NCI-H526 treated with DMSO at 0.1 percent for 48 hours (cell line): ENCODE results near the gene ACBD3.

ENCODE experiments used
- DNase-seq: peaks from one replicate; lab custom pipeline; 2025; lab: John Stamatoyannopoulos, UW

ACBD3 gene

GRCh38 chr1:226134170-226135058 lies 52.1 kb downstream of the ACBD3 start:
- DNase-seq: no peak

GRCh38 chr1:226133504-226134123 lies 52.9 kb downstream of the ACBD3 start:
- no peak for DNase-seq

GRCh38 chr1:226132728-226133503 lies 53.6 kb downstream of the ACBD3 start:
- DNase-seq: no peak

GRCh38 chr1:226131639-226132038 lies 54.9 kb downstream of the ACBD3 start:
- no peak for DNase-seq

- DNase-seq: no peak
Measured at GRCh38 chr1:226129230-226129629, 57.3 kb downstream of the ACBD3 start.

- no peak for DNase-seq
Measured at GRCh38 chr1:226128487-226129075, 58.0 kb downstream of the ACBD3 start.

GRCh38 chr1:226126824-226127569 lies 59.5 kb downstream of the ACBD3 start:
- DNase-seq: peak; percentile 30

- DNase-seq: no peak
Measured at GRCh38 chr1:226125831-226126230, 60.7 kb downstream of the ACBD3 start.

GRCh38 chr1:226125097-226125630 lies 61.4 kb downstream of the ACBD3 start:
- DNase-seq: peak; percentile 37

GRCh38 chr1:226123591-226124471 lies 62.7 kb downstream of the ACBD3 start:
- DNase-seq: no peak

GRCh38 chr1:226123212-226123560 lies 63.4 kb downstream of the ACBD3 start:
- DNase-seq: no peak

GRCh38 chr1:226121587-226122400 lies 64.7 kb downstream of the ACBD3 start:
- DNase-seq: peak; percentile 39

- DNase-seq: no peak
Measured at GRCh38 chr1:226121049-226121586, 65.4 kb downstream of the ACBD3 start.

- no peak for DNase-seq
Measured at GRCh38 chr1:226120398-226120797, 66.1 kb downstream of the ACBD3 start.

GRCh38 chr1:226119169-226119568 lies 67.4 kb downstream of the ACBD3 start:
- DNase-seq: no peak

- DNase-seq: no peak
Measured at GRCh38 chr1:226118357-226118756, 68.2 kb downstream of the ACBD3 start.

- no peak for DNase-seq
Measured at GRCh38 chr1:226117330-226117729, 69.2 kb downstream of the ACBD3 start.

GRCh38 chr1:226116673-226117072 lies 69.9 kb downstream of the ACBD3 start:
- DNase-seq: no peak

- DNase-seq: no peak
Measured at GRCh38 chr1:226112626-226113025, 73.9 kb downstream of the ACBD3 start.
